ENCODE data around the gene LRCH2. TPM values are rescaled to one million over a fixed set of nuclear protein-coding genes. Genes with fewer than 3 reads are reported as not detected.

LRCH2 gene
- total RNA-seq, 2 donors from 2014 or later = 5.2 to 5.7 TPM

GRCh38 chrX:115112411-115112810 lies 121.5 kb downstream of the LRCH2 start:
- ATAC-seq = no peak
- intact Hi-C loops (cut with DNase I) = no loop called here
- no peak for DNase-seq

GRCh38 chrX:115098897-115099296 lies 135.0 kb downstream of the LRCH2 start:
- DNase-seq (no peak), ATAC-seq (no peak)
- intact Hi-C loops (cut with DNase I) = no loop called here

GRCh38 chrX:115093191-115093590 lies 140.7 kb downstream of the LRCH2 start:
- ATAC-seq (no peak), DNase-seq (no peak)
- intact Hi-C loops (cut with DNase I) = no loop called here

- intact Hi-C loops (cut with DNase I) = no loop called here
- no peak for ATAC-seq
- no peak for DNase-seq
Measured at GRCh38 chrX:115089419-115089818, 144.5 kb downstream of the LRCH2 start.

GRCh38 chrX:115068896-115069295 lies 165.0 kb downstream of the LRCH2 start:
- DNase-seq (no peak), ATAC-seq (no peak)
- intact Hi-C loops (cut with DNase I) = no loop called here

- ATAC-seq (no peak), DNase-seq (no peak)
- intact Hi-C loops (cut with DNase I) = no loop called here
Measured at GRCh38 chrX:115067812-115068211, 166.1 kb downstream of the LRCH2 start.

GRCh38 chrX:115065304-115065703 lies 168.6 kb downstream of the LRCH2 start:
- no peak for DNase-seq
- intact Hi-C loops (cut with DNase I) = no loop called here
- ATAC-seq = no peak

Other genes starting within 250 kb of the LRCH2 start
- gene IL13RA2, start 216.5 kb downstream of the LRCH2 start, total RNA-seq = under 1 TPM in 1 of 2 donors, not detected in 1; 0.37 TPM
- not detected for gene RBMXL3, start 44.7 kb downstream of the LRCH2 start, total RNA-seq
- gene LUZP4, start 55.6 kb upstream of the LRCH2 start, total RNA-seq = not detected

Data from left cardiac atrium (tissue), 4 donors.